Measurements from ENCODE around the gene ATP8B3. TPM values are rescaled to one million over a fixed set of nuclear protein-coding genes. Genes with fewer than 3 reads are reported as not detected.

The ATP8B3 gene
- total RNA-seq, 1 donor from 2014 or later = 3.3 TPM

GRCh38 chr19:1851654-1852580, 39.8 kb upstream of the ATP8B3 start:
- DNase-seq (ENCODE audit: low read depth, low spot score) = no peak

- DNase-seq (ENCODE audit: low read depth, low spot score) = no peak
These were observed 39.0 kb upstream of the ATP8B3 start for GRCh38 chr19:1850809-1851653.

GRCh38 chr19:1849886-1850398, 37.9 kb upstream of the ATP8B3 start:
- no peak for DNase-seq (ENCODE audit: low read depth, low spot score)

- DNase-seq (ENCODE audit: low read depth, low spot score) = no peak
These were observed 37.0 kb upstream of the ATP8B3 start for GRCh38 chr19:1849132-1849474.

GRCh38 chr19:1848399-1849131, 36.5 kb upstream of the ATP8B3 start, which contains the start of gene REXO1:
TSS of gene REXO1 (minus strand) at chr19:1848483. CDS start at chr19:1848358, 125 bp downstream.
- peak; percentile 64 for DNase-seq (ENCODE audit: low read depth, low spot score)

GRCh38 chr19:1847684-1848398, 35.8 kb upstream of the ATP8B3 start:
- DNase-seq (ENCODE audit: low read depth, low spot score) = no peak

GRCh38 chr19:1847348-1847683, 35.2 kb upstream of the ATP8B3 start:
- no peak for DNase-seq (ENCODE audit: low read depth, low spot score)

- DNase-seq (ENCODE audit: low read depth, low spot score) = no peak
These were observed 34.6 kb upstream of the ATP8B3 start for GRCh38 chr19:1846517-1847204.

GRCh38 chr19:1845642-1846041, 33.6 kb upstream of the ATP8B3 start:
- no peak for DNase-seq (ENCODE audit: low read depth, low spot score)

GRCh38 chr19:1845125-1845515, 33.0 kb upstream of the ATP8B3 start:
- no peak for DNase-seq (ENCODE audit: low read depth, low spot score)

GRCh38 chr19:1844513-1845124, 32.5 kb upstream of the ATP8B3 start:
- DNase-seq (ENCODE audit: low read depth, low spot score) = no peak

- no peak for DNase-seq (ENCODE audit: low read depth, low spot score)
These were observed 31.7 kb upstream of the ATP8B3 start for GRCh38 chr19:1843646-1844394.

GRCh38 chr19:1843116-1843515, 31.0 kb upstream of the ATP8B3 start:
- DNase-seq (ENCODE audit: low read depth, low spot score) = no peak

GRCh38 chr19:1841209-1841924, 29.3 kb upstream of the ATP8B3 start:
- DNase-seq (ENCODE audit: low read depth, low spot score) = no peak

GRCh38 chr19:1840541-1841115, 28.6 kb upstream of the ATP8B3 start:
- no peak for DNase-seq (ENCODE audit: low read depth, low spot score)

- DNase-seq (ENCODE audit: low read depth, low spot score) = no peak
These were observed 27.8 kb upstream of the ATP8B3 start for GRCh38 chr19:1839658-1840540.

- no peak for DNase-seq (ENCODE audit: low read depth, low spot score)
These were observed 25.6 kb upstream of the ATP8B3 start for GRCh38 chr19:1837625-1838105.

Data from pulmonary artery endothelial cell (primary cell).